Esophagus muscularis mucosa (tissue), 4 donors: ENCODE measurements around the gene EEIG1. TPM values are rescaled to one million over a fixed set of nuclear protein-coding genes. Genes with fewer than 3 reads are reported as not detected.

Experiments used
- DNase-seq: peaks from one replicate; pipeline ENCODE4 v3.0.0-alpha.2; 2017; ENCODE audit errors: extremely low spot score
- H3K27ac ChIP-seq, 4 donors: fragments of 200-600 bp; sonication (generic); replicated peaks in 1 of 4; 1 replicate in 3 of 4; 2 replicates in 1 of 4; pipeline ENCODE4 v1.5.1; 2016 to 2019; ENCODE audit warnings: mild to moderate bottlenecking in 1 of 4
- H3K27me3 ChIP-seq, 4 donors: fragments of 200-600 bp; sonication (generic); one replicate each; pipeline versions ENCODE4 v1.5.1 to v1.6.0; 2016 to 2019
- H3K36me3 ChIP-seq, 4 donors: fragments of 200-600 bp; sonication (generic); one replicate each; pipeline ENCODE4 v1.5.1; 2016 to 2019
- H3K4me1 ChIP-seq, 4 donors: fragments of 200-600 bp; sonication (generic); one replicate each; pipeline ENCODE4 v1.5.1; 2016 to 2019
- H3K4me3 ChIP-seq, 4 donors: fragments of 200-600 bp; sonication (generic); 1 replicate in 2 of 4; 2 replicates in 2 of 4; pipeline ENCODE4 v1.5.1; 2016 to 2019; ENCODE audit warnings: mild to moderate bottlenecking in 4 of 4, moderate library complexity in 1 of 4
- H3K9me3 ChIP-seq, 4 donors: fragments of 200-600 bp; sonication (generic); 1 replicate in 3 of 4; 2 replicates in 1 of 4; pipeline ENCODE4 v1.5.1; 2016 to 2019
- CTCF ChIP-seq, 3 experiments: fragments of 200-600 bp in 2 of 3; fragments of 450-650 bp in 1 of 3; sonication (generic) in 2 of 3; IDR thresholded peaks; one replicate each; pipeline ENCODE4 v1.5.1; 2017 to 2019; ENCODE audit warnings: antibody characterized with exemption in 3 of 3, mild to moderate bottlenecking in 2 of 3, moderate library complexity in 1 of 3
- EP300 ChIP-seq: sonication (generic); formaldehyde crosslinking; IDR thresholded peaks from one replicate; pipeline ENCODE4 v1.6.1; 2017; ENCODE audit warnings: antibody characterized with exemption
- POLR2A ChIP-seq: fragments of 450-650 bp; IDR thresholded peaks from one replicate; pipeline ENCODE4 v1.6.1; 2017; ENCODE audit warnings: antibody characterized with exemption, moderate library complexity, mild to moderate bottlenecking, low read depth
- POLR2AphosphoS5 ChIP-seq, 2 donors: sonication (generic); formaldehyde crosslinking; IDR thresholded peaks; one replicate each; pipeline ENCODE4 v1.6.1; 2017; ENCODE audit warnings: antibody characterized with exemption in 2 of 2
- WGBS: methylation state at CpG from one replicate; pipeline ENCODE4 v1.1.5; 2018; 5-methylcytosine and 5-hydroxymethylcytosine counted together
- intact Hi-C: fragments of 100-400 bp; cut with DNase I; formaldehyde crosslinking; loops from one replicate; pipeline ENCODE4 v1.15.1; 2023
- total RNA-seq, 4 donors: library from RNA; depleted of rRNA; stranded (reverse); fragments of >200 nt; gene quantifications; one replicate each; pipeline versions ENCODE4 v1.1.0 to v1.2.1, GENCODE V29; 2016

Gene EEIG1
- total RNA-seq, 4 donors from 2014 or later, result 12.4 to 29.5 (median 20.0) TPM

- intact Hi-C loops, result no loop called here
- no peak overlapping the region for H3K4me3 ChIP-seq
Observed at GRCh38 chr9:127966416-127967150, 14.2 kb downstream of the EEIG1 start.

GRCh38 chr9:127965953-127966352 lies 14.8 kb downstream of the EEIG1 start:
- Histone ChIP-seq H3K27me3 (peaks cover 0 to 4% (median 0%) of the 10 kb centered on the region in 4 donors), H3K4me1 (peaks cover 88 to 100% (median 100%) of the 10 kb centered on the region in 4 donors), H3K4me3 (peak overlapping the region in 3 of 4 donors; percentile 22 to 43 (median 26)), H3K27ac (peak overlapping the region; percentile 91 to 97 (median 96)), H3K9me3 (no peaks in the 10 kb centered on the region), H3K36me3 (no peaks in the 10 kb centered on the region)
- intact Hi-C loops, result no loop called here
- WGBS, result 42% methylated on average over 4 of the region's 6 CpGs
- TF ChIP-seq EP300, result no peak
- TF ChIP-seq CTCF (IDR thresholded peaks at IDR 0.05), result no peak
- TF ChIP-seq POLR2A, result no peak
- TF ChIP-seq POLR2AphosphoS5 (IDR thresholded peaks at IDR 0.05), result no peak
- no peak for DNase-seq

More at GRCh38 chr9:127966416-127967150, 14.2 kb downstream of the EEIG1 start:
- 60% methylated on average over 8 of the region's 8 CpGs for WGBS
- H3K36me3 ChIP-seq, result no peaks in the 10 kb centered on the region
- H3K27me3 ChIP-seq, result peaks cover 0 to 4% (median 0%) of the 10 kb centered on the region in 4 donors
- DNase-seq, result no peak
- peak overlapping the region; percentile 91 to 97 (median 96) for H3K27ac ChIP-seq
- H3K4me1 ChIP-seq, result peaks cover 92 to 100% (median 100%) of the 10 kb centered on the region in 4 donors
- H3K9me3 ChIP-seq, result no peaks in the 10 kb centered on the region
- no peak for TF ChIP-seq POLR2AphosphoS5 (IDR thresholded peaks at IDR 0.05)
- no peak for TF ChIP-seq EP300
- no peak for TF ChIP-seq CTCF (IDR thresholded peaks at IDR 0.05)
- TF ChIP-seq POLR2A, result no peak

DNA sequence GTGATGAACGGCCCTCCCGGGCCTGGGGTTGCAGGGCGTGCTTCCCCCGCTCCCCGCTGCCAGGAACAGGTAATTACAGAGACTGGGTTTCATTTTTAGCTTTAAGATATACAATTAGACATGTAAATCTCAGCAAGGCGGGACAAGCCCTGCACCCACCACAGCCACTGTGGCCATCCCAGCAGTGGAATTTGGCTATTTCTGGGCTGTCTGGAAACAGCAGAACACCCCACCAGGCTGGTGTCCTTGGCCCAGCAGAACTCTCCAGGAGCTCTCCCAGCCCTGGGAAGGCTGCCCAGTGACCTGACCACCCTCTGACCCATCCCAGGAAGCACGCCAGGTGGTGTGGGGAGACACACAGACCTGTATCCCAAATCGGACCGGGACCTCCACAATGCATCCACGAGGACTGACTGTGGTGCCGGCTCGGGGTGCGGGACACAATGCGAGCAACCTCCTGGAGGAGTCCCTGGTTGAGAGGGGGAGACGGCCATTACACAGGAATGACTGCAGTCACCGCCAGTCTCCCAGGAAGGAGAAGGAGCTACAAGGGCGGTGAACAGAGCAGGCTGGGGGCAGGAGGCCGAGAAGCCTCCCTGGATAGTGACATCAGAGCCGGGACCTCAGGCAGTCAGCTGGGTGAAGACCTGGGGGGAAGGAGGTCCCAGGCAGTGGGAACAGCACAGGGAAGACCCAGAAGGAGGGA lies 17.3 kb downstream of the EEIG1 start:
- peak overlapping the region in 1 of 4 donors; percentile 13 for H3K4me3 ChIP-seq
- no peak for DNase-seq
- no peaks in the 10 kb centered on the region for H3K27me3 ChIP-seq
- H3K36me3 ChIP-seq, result no peaks in the 10 kb centered on the region
- WGBS, result 46% methylated on average over 17 of the region's 19 CpGs
- H3K4me1 ChIP-seq, result peaks cover 77 to 97% (median 92%) of the 10 kb centered on the region in 4 donors
- no peak for TF ChIP-seq POLR2A
- TF ChIP-seq POLR2AphosphoS5 (IDR thresholded peaks at IDR 0.05), result peak; percentile 46 to 67
- peak; percentile 65 for TF ChIP-seq EP300
- no peak for TF ChIP-seq CTCF (IDR thresholded peaks at IDR 0.05)
- peak overlapping the region; percentile 91 to 97 (median 96) for H3K27ac ChIP-seq
- intact Hi-C loops, result no loop called here
- no peaks in the 10 kb centered on the region for H3K9me3 ChIP-seq

- intact Hi-C loops, result no loop called here
- 56% methylated on average over 3 of the region's 3 CpGs for WGBS
Observed at GRCh38 chr9:127963041-127963358, 17.8 kb downstream of the EEIG1 start.

More at GRCh38 chr9:127963041-127963358, 17.8 kb downstream of the EEIG1 start:
- Histone ChIP-seq H3K9me3 (no peaks in the 10 kb centered on the region), H3K27me3 (no peaks in the 10 kb centered on the region), H3K4me1 (peaks cover 72 to 92% (median 87%) of the 10 kb centered on the region in 4 donors), H3K4me3 (peak overlapping the region in 1 of 4 donors; percentile 13), H3K27ac (peak overlapping the region; percentile 91 to 97 (median 96)), H3K36me3 (no peaks in the 10 kb centered on the region)
- TF ChIP-seq POLR2AphosphoS5 (IDR thresholded peaks at IDR 0.05) (no peak), CTCF (IDR thresholded peaks at IDR 0.05) (no peak), EP300 (no peak), POLR2A (no peak)
- no peak for DNase-seq
